HCT116 (cell line): ENCODE measurements around the gene NBEAL2. TPM values are rescaled to one million over a fixed set of nuclear protein-coding genes. Genes with fewer than 3 reads are reported as not detected.

Source experiments
- ATAC-seq: fragments of 200-7000 bp; cut with Tn5 transposase; 2 replicates; pipeline ENCODE4 v1.9.1; 2020; ENCODE audit warnings: mild to moderate bottlenecking, moderate library complexity
- BruUV-seq: library from RNA; stranded (reverse); fragments of 400-500 nt; replicated peaks from 2 replicates; lab custom pipeline; 2021; lab: Mats Ljungman, UMichigan
- CTCF ChIA-PET: fragments of 300-600 bp; sonication (Branson Sonifier 250); formaldehyde crosslinking; loops from one replicate; lab custom pipeline; 2021; ENCODE audit warnings: antibody characterized with exemption; lab: Charles Lee
- POLR2A ChIA-PET: fragments of 300-600, 350-600 bp; sonication (Branson Sonifier 250); formaldehyde crosslinking; loops from one replicate; lab custom pipeline; 2021; ENCODE audit warnings: antibody characterized with exemption; lab: Charles Lee
- RAD21 ChIA-PET, 2 experiments: fragments of 300-600 bp; sonication (Branson Sonifier 250); formaldehyde crosslinking; loops; one replicate each; lab custom pipeline; 2023; ENCODE audit warnings: low total read pairs in 2 of 2; ENCODE audit not compliant: uncharacterized antibody in 2 of 2, unreplicated experiment in 2 of 2, low non-redundant PET in 1 of 2; lab: Charles Lee
- DNase-seq: peaks from one replicate; pipeline ENCODE4 v3.0.0-alpha.2; 2010; ENCODE audit warnings: low read depth, low spot score
- H2AFZ ChIP-seq: fragments of 200-600 bp; shearing (Covaris generic), sonication (generic); 2 replicates; pipeline ENCODE4 v1.6.1; 2017; ENCODE audit warnings: low read depth, mixed run types, mixed read lengths, antibody characterized with exemption, low read length; ENCODE audit not compliant: poor library complexity, severe bottlenecking
- H3K27ac ChIP-seq: 2 replicates; pipeline ENCODE4 v1.5.1; 2012; ENCODE audit warnings: low read depth, low read length
- H3K27me3 ChIP-seq: fragments of 200-600 bp; sonication (generic); 2 replicates; pipeline ENCODE4 v1.6.1; 2016; ENCODE audit warnings: mixed run types, low read length, mixed read lengths; ENCODE audit not compliant: insufficient read depth
- H3K36me3 ChIP-seq, 2 experiments: fragments of 200-500 bp in 1 of 2; fragments of 200-600 bp in 1 of 2; sonication (Bioruptor generic) in 1 of 2; sonication (generic) in 1 of 2; 2 replicates each; pipeline versions ENCODE4 v1.5.1 to v1.6.1; 2014 to 2016; ENCODE audit warnings: low read length in 2 of 2, inconsistent platforms in 1 of 2, mixed read lengths in 1 of 2, mixed run types in 1 of 2; ENCODE audit not compliant: insufficient read depth in 2 of 2, control insufficient read depth in 1 of 2
- H3K4me1 ChIP-seq, 2 experiments: fragments of 200-600 bp in 1 of 2; sonication (generic) in 1 of 2; 2 replicates each; pipeline versions ENCODE4 v1.5.1 to v1.6.1; 2012 to 2017; ENCODE audit warnings: low read length in 2 of 2, inconsistent platforms in 1 of 2, mild to moderate bottlenecking in 1 of 2, mixed read lengths in 1 of 2, mixed run types in 1 of 2, moderate library complexity in 1 of 2; ENCODE audit not compliant: insufficient read depth in 2 of 2, control insufficient read depth in 1 of 2
- H3K4me2 ChIP-seq: fragments of 200-600 bp; sonication (generic); 2 replicates; pipeline ENCODE4 v1.6.1; 2017; ENCODE audit warnings: mixed run types, low read length, mixed read lengths
- H3K4me3 ChIP-seq, 2 experiments: fragments of 200-600 bp in 1 of 2; sonication (generic) in 1 of 2; replicated peaks in 1 of 2; 2 replicates each; pipeline ENCODE4 v1.5.1; 2011 to 2016; ENCODE audit warnings: low read length in 2 of 2, control low read depth in 1 of 2, low read depth in 1 of 2, mild to moderate bottlenecking in 1 of 2, mixed read lengths in 1 of 2, mixed run types in 1 of 2
- H3K79me2 ChIP-seq: fragments of 200-600 bp; sonication (generic); 2 replicates; pipeline ENCODE4 v1.6.1; 2017; ENCODE audit warnings: mild to moderate bottlenecking, mixed run types, low read length, moderate library complexity, mixed read lengths; ENCODE audit not compliant: insufficient read depth
- H3K9ac ChIP-seq: fragments of 200-600 bp; sonication (generic); 2 replicates; pipeline ENCODE4 v1.6.1; 2016; ENCODE audit warnings: low read length, mixed read lengths
- H3K9me2 ChIP-seq: fragments of 200-600 bp; sonication (generic), shearing (Covaris generic); 2 replicates; pipeline ENCODE4 v1.6.1; 2017; ENCODE audit warnings: mixed run types, mild to moderate bottlenecking, moderate library complexity; ENCODE audit not compliant: insufficient read depth
- H3K9me3 ChIP-seq, 2 experiments: fragments of 200-500 bp in 1 of 2; fragments of 200-600 bp in 1 of 2; sonication (Bioruptor generic) in 1 of 2; sonication (generic) in 1 of 2; 2 replicates each; pipeline ENCODE4 v1.6.1; 2014 to 2017; ENCODE audit warnings: low read length in 2 of 2, mixed read lengths in 2 of 2, inconsistent platforms in 1 of 2, low read depth in 1 of 2, mild to moderate bottlenecking in 1 of 2, mixed run types in 1 of 2, moderate library complexity in 1 of 2; ENCODE audit not compliant: control insufficient read depth in 1 of 2, insufficient read depth in 1 of 2
- H4K20me1 ChIP-seq: fragments of 200-600 bp; sonication (generic), shearing (Covaris generic); 2 replicates; pipeline ENCODE4 v1.6.1; 2017; ENCODE audit warnings: mixed run types, mild to moderate bottlenecking, moderate library complexity; ENCODE audit not compliant: insufficient read depth
- EGR1 ChIP-seq: IDR thresholded peaks from 2 replicates; pipeline ENCODE4 v1.6.1; 2012; ENCODE audit warnings: low read depth
- REST ChIP-seq: IDR thresholded peaks from 2 replicates; pipeline ENCODE4 v1.6.1; 2012; ENCODE audit warnings: low read depth
- SP1 ChIP-seq: IDR thresholded peaks from 2 replicates; pipeline ENCODE4 v1.6.1; 2012; ENCODE audit warnings: low read depth
- YY1 ChIP-seq: IDR thresholded peaks from 2 replicates; pipeline ENCODE4 v1.6.1; 2011; ENCODE audit warnings: low read length, low read depth, moderate library complexity, mild to moderate bottlenecking; ENCODE audit not compliant: insufficient replicate concordance; ENCODE audit errors: extremely low read depth
- ZNF274 ChIP-seq: fragments of 200-500 bp; sonication (Bioruptor generic); IDR thresholded peaks from 2 replicates; pipeline ENCODE4 v1.6.1; 2014; ENCODE audit warnings: mild to moderate bottlenecking, low read depth, low read length, inconsistent platforms
- intact Hi-C: fragments of 100-400 bp; cut with micrococcal nuclease; formaldehyde crosslinking; loops from 2 replicates; pipeline ENCODE4 v1.10.0; 2022
- total RNA-seq: library from RNA; stranded (reverse); gene quantifications from one replicate; pipeline ENCODE4 v1.2.1, GENCODE V29; 2021; ENCODE audit not compliant: unreplicated experiment
- TF ChIP-seq, protein P1 (sequence below): IDR thresholded peaks from 2 replicates; pipeline ENCODE4 v1.6.1; 2012
- TF ChIP-seq, protein P2 (sequence below): IDR thresholded peaks from 2 replicates; pipeline ENCODE4 v1.6.1; 2012
- TF ChIP-seq, protein P3 (sequence below): IDR thresholded peaks from 2 replicates; pipeline ENCODE4 v1.6.1; 2011; ENCODE audit warnings: mild to moderate bottlenecking, low read length, moderate library complexity; ENCODE audit not compliant: insufficient replicate concordance; ENCODE audit errors: extremely low read depth
- TF ChIP-seq, protein P4 (sequence below), 3 experiments: fragments of 200-600 bp in 1 of 3; sonication (generic) in 1 of 3; IDR thresholded peaks in 2 of 3; conservative IDR thresholded peaks in 1 of 3; 2 replicates each; pipeline ENCODE4 v1.5.1; 2012 to 2017; ENCODE audit warnings: low read depth in 2 of 3, low read length in 2 of 3, antibody characterized with exemption in 1 of 3, borderline replicate concordance in 1 of 3, control low read depth in 1 of 3, mild to moderate bottlenecking in 1 of 3, mixed read lengths in 1 of 3, mixed run types in 1 of 3, moderate library complexity in 1 of 3; ENCODE audit not compliant: insufficient read depth in 1 of 3

The NBEAL2 gene
- total RNA-seq, 1 experiment from 2014 or later, result 72.9 TPM

GRCh38 chr3:47056705-47057104 is 77.2 kb downstream of the NBEAL2 start:
- H3K4me2 ChIP-seq, result no peak overlapping the region
- DNase-seq, result no peak
- TF ChIP-seq, protein P1, sequence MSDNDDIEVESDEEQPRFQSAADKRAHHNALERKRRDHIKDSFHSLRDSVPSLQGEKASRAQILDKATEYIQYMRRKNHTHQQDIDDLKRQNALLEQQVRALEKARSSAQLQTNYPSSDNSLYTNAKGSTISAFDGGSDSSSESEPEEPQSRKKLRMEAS, result no peak
- TF ChIP-seq, protein P2, sequence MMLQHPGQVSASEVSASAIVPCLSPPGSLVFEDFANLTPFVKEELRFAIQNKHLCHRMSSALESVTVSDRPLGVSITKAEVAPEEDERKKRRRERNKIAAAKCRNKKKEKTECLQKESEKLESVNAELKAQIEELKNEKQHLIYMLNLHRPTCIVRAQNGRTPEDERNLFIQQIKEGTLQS, result no peak
- no peak for TF ChIP-seq YY1
- TF ChIP-seq, protein P3, sequence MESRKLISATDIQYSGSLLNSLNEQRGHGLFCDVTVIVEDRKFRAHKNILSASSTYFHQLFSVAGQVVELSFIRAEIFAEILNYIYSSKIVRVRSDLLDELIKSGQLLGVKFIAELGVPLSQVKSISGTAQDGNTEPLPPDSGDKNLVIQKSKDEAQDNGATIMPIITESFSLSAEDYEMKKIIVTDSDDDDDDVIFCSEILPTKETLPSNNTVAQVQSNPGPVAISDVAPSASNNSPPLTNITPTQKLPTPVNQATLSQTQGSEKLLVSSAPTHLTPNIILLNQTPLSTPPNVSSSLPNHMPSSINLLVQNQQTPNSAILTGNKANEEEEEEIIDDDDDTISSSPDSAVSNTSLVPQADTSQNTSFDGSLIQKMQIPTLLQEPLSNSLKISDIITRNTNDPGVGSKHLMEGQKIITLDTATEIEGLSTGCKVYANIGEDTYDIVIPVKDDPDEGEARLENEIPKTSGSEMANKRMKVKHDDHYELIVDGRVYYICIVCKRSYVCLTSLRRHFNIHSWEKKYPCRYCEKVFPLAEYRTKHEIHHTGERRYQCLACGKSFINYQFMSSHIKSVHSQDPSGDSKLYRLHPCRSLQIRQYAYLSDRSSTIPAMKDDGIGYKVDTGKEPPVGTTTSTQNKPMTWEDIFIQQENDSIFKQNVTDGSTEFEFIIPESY, result no peak
- TF ChIP-seq SP1, result no peak
- TF ChIP-seq, protein P4, sequence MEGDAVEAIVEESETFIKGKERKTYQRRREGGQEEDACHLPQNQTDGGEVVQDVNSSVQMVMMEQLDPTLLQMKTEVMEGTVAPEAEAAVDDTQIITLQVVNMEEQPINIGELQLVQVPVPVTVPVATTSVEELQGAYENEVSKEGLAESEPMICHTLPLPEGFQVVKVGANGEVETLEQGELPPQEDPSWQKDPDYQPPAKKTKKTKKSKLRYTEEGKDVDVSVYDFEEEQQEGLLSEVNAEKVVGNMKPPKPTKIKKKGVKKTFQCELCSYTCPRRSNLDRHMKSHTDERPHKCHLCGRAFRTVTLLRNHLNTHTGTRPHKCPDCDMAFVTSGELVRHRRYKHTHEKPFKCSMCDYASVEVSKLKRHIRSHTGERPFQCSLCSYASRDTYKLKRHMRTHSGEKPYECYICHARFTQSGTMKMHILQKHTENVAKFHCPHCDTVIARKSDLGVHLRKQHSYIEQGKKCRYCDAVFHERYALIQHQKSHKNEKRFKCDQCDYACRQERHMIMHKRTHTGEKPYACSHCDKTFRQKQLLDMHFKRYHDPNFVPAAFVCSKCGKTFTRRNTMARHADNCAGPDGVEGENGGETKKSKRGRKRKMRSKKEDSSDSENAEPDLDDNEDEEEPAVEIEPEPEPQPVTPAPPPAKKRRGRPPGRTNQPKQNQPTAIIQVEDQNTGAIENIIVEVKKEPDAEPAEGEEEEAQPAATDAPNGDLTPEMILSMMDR (IDR thresholded peaks at IDR 0.05 in 2 of 3, conservative IDR thresholded peaks at IDR 0.05 in 1 of 3; ENCODE audit: borderline replicate concordance in 1 of 3, insufficient read depth in 1 of 3, low read depth in 2 of 3, low read length in 2 of 3), result no peak
- TF ChIP-seq ZNF274, result no peak
- TF ChIP-seq REST, result no peak
- TF ChIP-seq EGR1, result no peak
- H3K9me2 ChIP-seq, result no peaks in the 10 kb centered on the region
- BruUV-seq, result TSS peak; percentile 34
- ChIA-PET RAD21 (no interaction called here), POLR2A (no interaction called here), CTCF (no interaction called here)
- no peak overlapping the region for H3K4me3 ChIP-seq
- no peaks in the 10 kb centered on the region for H3K9me3 ChIP-seq
- no peaks in the 10 kb centered on the region for H3K27me3 ChIP-seq
- no peak overlapping the region for H3K27ac ChIP-seq
- no peak overlapping the region for H3K9ac ChIP-seq
- intact Hi-C loops, result no loop called here
- no peaks in the 10 kb centered on the region; the same call in 1 of the 2 replicates for H4K20me1 ChIP-seq
- peaks cover 33% of the 10 kb centered on the region; the same call in 1 of the 2 replicates for H3K79me2 ChIP-seq
- peaks cover 0 to 6% of the 10 kb centered on the region in 2 experiments; a peak in 1 of 4 replicates for H3K36me3 ChIP-seq
- no peak for ATAC-seq
- no peak overlapping the region for H2AFZ ChIP-seq
- no peaks in the 10 kb centered on the region for H3K4me1 ChIP-seq
